HG02588 (cell line): ENCODE data around the gene SLMAP.
"Not testable (repeated sequence)": the region's sequence is repeated elsewhere in the genome, so short reads cannot be mapped to it uniquely, and the experiment has no call there.

ENCODE experiments used
- ATAC-seq: cut with Tn5 transposase; IDR thresholded peaks from one replicate; pipeline ENCODE4 v1.9.1; 2021; ENCODE audit warnings: mild to moderate bottlenecking, moderate library complexity; ENCODE audit not compliant: unreplicated experiment

SLMAP gene

GRCh38 chr3:57792198-57792597 is 36.1 kb downstream of the SLMAP start:
- ATAC-seq = no peak

GRCh38 chr3:57793737-57794187 is 37.7 kb downstream of the SLMAP start:
- no peak for ATAC-seq

GRCh38 chr3:57794501-57794900 is 38.4 kb downstream of the SLMAP start:
- ATAC-seq = no peak

GRCh38 chr3:57794951-57795350 is 38.8 kb downstream of the SLMAP start:
- no peak for ATAC-seq

- ATAC-seq = no peak
Measured at GRCh38 chr3:57796261-57796660, 40.2 kb downstream of the SLMAP start.

- ATAC-seq = no peak
Measured at GRCh38 chr3:57797701-57798487, 41.8 kb downstream of the SLMAP start.

GRCh38 chr3:57803647-57804081 is 47.6 kb downstream of the SLMAP start:
- ATAC-seq = no peak

- no peak for ATAC-seq
Measured at GRCh38 chr3:57805266-57805665, 49.2 kb downstream of the SLMAP start.

- no peak for ATAC-seq
Measured at GRCh38 chr3:57805674-57806073, 49.6 kb downstream of the SLMAP start.

GRCh38 chr3:57806195-57806594 is 50.1 kb downstream of the SLMAP start:
- ATAC-seq = not testable (repeated sequence)

GRCh38 chr3:57808961-57809608 is 53.0 kb downstream of the SLMAP start:
- no peak for ATAC-seq

GRCh38 chr3:57809609-57809968 is 53.5 kb downstream of the SLMAP start:
- no peak for ATAC-seq

GRCh38 chr3:57810048-57810447 is 53.9 kb downstream of the SLMAP start:
- ATAC-seq = no peak

GRCh38 chr3:57810471-57811137 is 54.5 kb downstream of the SLMAP start:
- no peak for ATAC-seq

- no peak for ATAC-seq
Measured at GRCh38 chr3:57815036-57815435, 58.9 kb downstream of the SLMAP start.

GRCh38 chr3:57816471-57817095 is 60.5 kb downstream of the SLMAP start:
- ATAC-seq = no peak

GRCh38 chr3:57818772-57819171 is 62.7 kb downstream of the SLMAP start:
- ATAC-seq = no peak

- ATAC-seq = no peak
Measured at GRCh38 chr3:57820479-57820878, 64.4 kb downstream of the SLMAP start.

- ATAC-seq = no peak
Measured at GRCh38 chr3:57821765-57822164, 65.7 kb downstream of the SLMAP start.

GRCh38 chr3:57822686-57823085 is 66.6 kb downstream of the SLMAP start:
- ATAC-seq = no peak

GRCh38 chr3:57825116-57825515 is 69.0 kb downstream of the SLMAP start:
- no peak for ATAC-seq
